ENCODE data around the gene MT1M. TPM values are rescaled to one million over a fixed set of nuclear protein-coding genes. Genes with fewer than 3 reads are reported as not detected.

Gene MT1M
- total and polyA plus RNA-seq, 2 of the 8 experiments (the other 6 are each of a cell fraction or from before 2014, with no cell fraction given) = 2.1 TPM; not detected in 1

DNA sequence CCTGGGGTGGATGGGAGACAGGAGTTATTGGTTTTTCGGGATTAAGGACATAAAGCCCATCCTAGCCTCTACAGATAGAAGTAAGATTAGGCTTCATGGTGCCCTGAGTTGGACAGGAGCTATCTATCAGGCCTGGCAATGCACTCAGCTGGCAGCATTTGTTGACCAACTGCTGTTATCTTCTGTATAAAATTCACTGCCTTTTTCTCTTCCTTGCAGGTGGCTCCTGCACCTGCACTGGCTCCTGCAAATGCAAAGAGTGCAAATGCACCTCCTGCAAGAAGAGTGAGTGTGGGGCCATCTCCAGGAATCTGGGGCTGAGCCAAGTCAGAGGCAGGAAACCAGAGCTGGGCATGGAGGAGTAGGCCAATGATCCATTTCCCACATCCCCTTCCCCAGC lies 6.6 kb downstream of the MT1M start:
- no peaks in the 10 kb centered on the region; a peak in 1 of 8 replicates for H3K36me3 ChIP-seq (ENCODE audit: control insufficient read depth in 2 of 4, insufficient read depth in 4 of 4, low read length in 3 of 4)
- no peak overlapping the region for H3K4ac ChIP-seq (replicated peaks; ENCODE audit: insufficient read length, low read depth, low read length)
- no peak overlapping the region for H3K14ac ChIP-seq (ENCODE audit: insufficient read length)
- H2BK5ac ChIP-seq (ENCODE audit: low read depth, low read length) = no peak overlapping the region
- H3K9ac ChIP-seq (replicated peaks in 1 of 4; ENCODE audit: extremely low read depth in 1 of 4, low read depth in 3 of 4, low read length in 3 of 4) = no peak overlapping the region
- H3K18ac ChIP-seq (ENCODE audit: extremely low read depth, low read length) = no peak overlapping the region
- no peak overlapping the region for H2AK5ac ChIP-seq (ENCODE audit: low read depth, low read length)
- H3K79me2 ChIP-seq (ENCODE audit: control insufficient read depth in 1 of 2, insufficient read depth in 2 of 2, low read length in 2 of 2) = no peaks in the 10 kb centered on the region
- H3K9me3 ChIP-seq (ENCODE audit: insufficient read depth in 2 of 2, low read depth in 1 of 2, low read length in 1 of 2) = no peaks in the 10 kb centered on the region
- H3K23ac ChIP-seq (ENCODE audit: insufficient read length) = no peak overlapping the region
- H4K91ac ChIP-seq (replicated peaks; ENCODE audit: insufficient read length, low read length) = no peak overlapping the region
- H4K8ac ChIP-seq (ENCODE audit: extremely low read depth, insufficient read depth, low read length) = no peak overlapping the region
- POLR2A ChIA-PET (ENCODE audit: partially characterized antibody) = interaction anchor here (1.0 to 6.3 kb wide), 8 partner anchors 10 to 46 kb away, joined by 3 to 30 read pairs (median 3); partner anchors contain the start of genes MT1E and MT1F
- peaks cover 90 to 100% (median 99%) of the 10 kb centered on the region in 4 experiments for H3K27me3 ChIP-seq (replicated peaks in 1 of 4; ENCODE audit: control insufficient read depth in 3 of 4, extremely low read depth in 1 of 4, insufficient read depth in 3 of 4, low read length in 3 of 4)
- peaks cover 8 to 34% of the 10 kb centered on the region in 2 experiments for H4K20me1 ChIP-seq (replicated peaks in 1 of 2; ENCODE audit: control insufficient read depth in 1 of 2, insufficient read depth in 2 of 2, low read length in 2 of 2)
- H3K4me1 ChIP-seq (replicated peaks in 1 of 4; ENCODE audit: control insufficient read depth in 3 of 4, insufficient read depth in 4 of 4, low read length in 3 of 4) = peaks cover 3 to 24% (median 9%) of the 10 kb centered on the region in 4 experiments
- DNase-seq (ENCODE audit: low read depth in 1 of 2, low spot score in 2 of 2) (no peak), FAIRE-seq (no peak)
- H3K4me2 ChIP-seq (ENCODE audit: insufficient read depth in 1 of 2, low read depth in 2 of 2, low read length in 2 of 2) = peak overlapping the region in 1 of 2 experiments; percentile 73; a peak in 1 of 4 replicates
- CTCF ChIA-PET (ENCODE audit: partially characterized antibody) = interaction anchor here (0.8 to 3.6 kb wide), 10 partner anchors 8 to 62 kb away, joined by 3 to 14 read pairs (median 4); partner anchors contain the start of genes MT1E, MT1G and MT1H
- no peak overlapping the region for H3K27ac ChIP-seq (ENCODE audit: low read depth, low read length)
- no peak overlapping the region for H2BK12ac ChIP-seq (ENCODE audit: low read depth, low read length)
- H3K23me2 ChIP-seq (ENCODE audit: low read depth, low read length) = peaks cover 9% of the 10 kb centered on the region
- H3K4me3 ChIP-seq (ENCODE audit: extremely low read depth in 1 of 4, insufficient read depth in 2 of 4, low read depth in 3 of 4, low read length in 4 of 4) = no peak overlapping the region
- no peak overlapping the region for H3K56ac ChIP-seq (replicated peaks; ENCODE audit: insufficient read length, low read depth, low read length)
- no peak overlapping the region for H2BK120ac ChIP-seq (replicated peaks; ENCODE audit: low read depth, low read length)
- no peaks in the 10 kb centered on the region for H3K79me1 ChIP-seq (ENCODE audit: low read depth, low read length)
- H2AFZ ChIP-seq (ENCODE audit: low read length) = no peak overlapping the region
- H2BK15ac ChIP-seq (ENCODE audit: low read length) = no peak overlapping the region
- no peak overlapping the region for H4K5ac ChIP-seq (ENCODE audit: insufficient read length, low read depth, low read length)
- WGBS, 2 experiments (ENCODE audit: extremely low coverage in 1 of 2, insufficient coverage in 1 of 2, insufficient read length in 1 of 2, insufficient replicate concordance in 2 of 2, low coverage in 1 of 2, low lambda C conversion rate in 2 of 2, missing lambda C conversion rate in 1 of 2) = 45% methylated on average over 1 of the region's 1 CpG; no CpG with 5 or more reads in 1 of the 2 experiments
- H2BK20ac ChIP-seq (ENCODE audit: low read length) = no peak overlapping the region
- TF ChIP-seq CTBP2 (IDR thresholded peaks at IDR 0.05; ENCODE audit: borderline replicate concordance, insufficient read depth, insufficient read length, low read length) = no peak
- no peak for TF ChIP-seq NRF1 (IDR thresholded peaks at IDR 0.05; ENCODE audit: low read depth, low read length)
- no peak for TF ChIP-seq CEBPB (IDR thresholded peaks at IDR 0.05; ENCODE audit: low read depth, low read length)
- TF ChIP-seq GABPA (IDR thresholded peaks at IDR 0.05; ENCODE audit: borderline replicate concordance, insufficient read depth, low read length) = no peak
- no peak for TF ChIP-seq CBX5 (IDR thresholded peaks at IDR 0.05; ENCODE audit: low read depth, low read length)
- no peak for TF ChIP-seq SIX5 (IDR thresholded peaks at IDR 0.05; ENCODE audit: low read depth, low read length)
- TF ChIP-seq TBP (IDR thresholded peaks at IDR 0.05; ENCODE audit: low read depth, low read length) = no peak
- TF ChIP-seq EP300 (IDR thresholded peaks at IDR 0.05; ENCODE audit: borderline replicate concordance in 1 of 2, low read depth in 2 of 2, low read length in 2 of 2) = no peak

Measured in H1 (cell line).